ENCODE data around the gene TBC1D2B.

TBC1D2B gene

GRCh38 chr15:78054518-78054917, 23.0 kb downstream of the TBC1D2B start:
- DNase-seq: no peak

GRCh38 chr15:78052545-78052944, 25.0 kb downstream of the TBC1D2B start:
- DNase-seq: no peak

- no peak for DNase-seq
Observed at GRCh38 chr15:78052001-78052401, 25.5 kb downstream of the TBC1D2B start.

DNA sequence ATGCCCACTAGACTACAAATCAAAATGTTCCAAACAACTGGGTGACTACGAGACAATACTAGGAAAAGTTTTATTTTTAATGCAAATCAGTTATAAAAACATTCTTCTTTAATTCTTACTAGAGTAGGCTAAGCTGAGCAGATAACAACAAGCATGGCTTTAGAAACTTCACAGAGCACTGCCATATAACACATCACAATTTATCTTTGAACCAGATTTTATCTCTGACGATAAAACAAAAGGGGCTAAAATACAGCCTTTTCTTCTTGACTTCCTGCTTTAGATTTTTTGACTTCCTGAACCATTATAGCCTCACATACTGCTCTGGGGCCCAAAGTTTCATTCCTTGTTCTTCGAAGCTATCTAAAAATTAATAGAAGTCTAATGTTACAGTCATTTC, 25.9 kb downstream of the TBC1D2B start:
- DNase-seq: no peak

DNA sequence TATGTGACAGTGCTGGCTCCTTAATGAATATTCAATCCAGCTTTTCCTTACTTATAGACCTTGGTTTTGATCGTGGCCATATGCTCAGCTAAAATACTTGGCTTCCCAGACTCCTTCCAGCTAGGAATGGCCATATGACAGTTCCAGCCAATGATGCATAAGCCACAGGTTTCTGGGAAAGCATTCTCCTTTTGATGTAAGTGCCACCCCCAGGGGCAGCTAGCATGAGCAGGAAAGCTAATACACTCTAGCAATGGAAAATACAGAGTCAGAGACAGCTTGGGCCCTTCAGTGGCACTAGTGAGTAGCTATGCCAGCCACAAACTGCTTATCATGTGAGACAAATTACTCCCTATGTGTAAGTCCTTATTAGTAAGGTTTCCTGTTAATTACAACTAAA, 26.7 kb downstream of the TBC1D2B start:
- DNase-seq: no peak

GRCh38 chr15:78050441-78050809, 27.1 kb downstream of the TBC1D2B start:
- DNase-seq: no peak

DNA sequence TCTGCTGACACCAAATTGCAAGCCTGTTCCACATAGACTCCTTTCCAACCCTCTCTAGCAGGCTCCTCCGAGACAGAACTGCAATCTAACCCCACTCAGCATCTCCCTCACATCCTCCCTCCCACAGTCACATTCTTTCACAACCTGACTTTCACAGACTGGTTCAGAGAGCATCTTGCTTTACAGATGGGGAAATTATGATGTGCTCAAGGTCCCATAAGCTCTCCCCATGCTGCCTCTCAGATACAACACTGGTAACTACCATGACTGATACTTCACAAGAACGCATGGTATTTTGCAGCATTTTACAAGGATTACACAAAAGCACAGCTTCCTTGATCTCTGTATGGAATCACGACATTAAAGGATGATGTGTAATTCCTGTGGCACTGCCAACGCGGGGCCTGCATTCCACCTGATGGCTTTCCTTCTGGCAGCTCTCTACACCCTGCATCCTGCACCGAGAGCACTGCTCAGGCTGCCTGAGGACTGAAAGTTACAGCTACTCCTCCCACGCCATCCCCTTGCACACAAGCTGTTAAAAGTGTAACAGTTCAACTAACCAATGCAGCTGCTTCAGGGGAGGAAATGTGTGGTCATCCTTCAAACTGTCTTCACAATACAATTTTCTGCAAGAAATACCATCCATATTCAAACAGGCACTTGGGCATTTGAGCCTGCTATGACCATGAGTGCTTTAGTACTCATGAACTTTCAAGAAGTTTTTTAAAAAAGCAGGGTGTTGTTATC, 27.6 kb downstream of the TBC1D2B start:
- DNase-seq: peak; percentile 86

DNA sequence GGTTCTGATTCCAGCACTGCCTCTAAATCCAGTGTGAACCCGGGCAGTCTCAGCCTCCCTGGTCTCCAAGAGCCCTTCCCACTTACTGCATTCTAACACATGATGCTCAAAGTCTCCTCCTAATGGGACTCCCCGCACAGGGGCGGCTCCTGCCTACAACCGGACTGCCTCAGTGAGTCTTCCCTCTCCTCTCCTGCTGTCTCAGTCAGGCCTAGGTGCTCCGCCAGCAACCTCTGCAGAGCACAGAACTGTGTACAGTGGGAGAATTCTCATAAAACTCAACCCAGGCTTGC, 28.9 kb downstream of the TBC1D2B start:
- no peak for DNase-seq

DNA sequence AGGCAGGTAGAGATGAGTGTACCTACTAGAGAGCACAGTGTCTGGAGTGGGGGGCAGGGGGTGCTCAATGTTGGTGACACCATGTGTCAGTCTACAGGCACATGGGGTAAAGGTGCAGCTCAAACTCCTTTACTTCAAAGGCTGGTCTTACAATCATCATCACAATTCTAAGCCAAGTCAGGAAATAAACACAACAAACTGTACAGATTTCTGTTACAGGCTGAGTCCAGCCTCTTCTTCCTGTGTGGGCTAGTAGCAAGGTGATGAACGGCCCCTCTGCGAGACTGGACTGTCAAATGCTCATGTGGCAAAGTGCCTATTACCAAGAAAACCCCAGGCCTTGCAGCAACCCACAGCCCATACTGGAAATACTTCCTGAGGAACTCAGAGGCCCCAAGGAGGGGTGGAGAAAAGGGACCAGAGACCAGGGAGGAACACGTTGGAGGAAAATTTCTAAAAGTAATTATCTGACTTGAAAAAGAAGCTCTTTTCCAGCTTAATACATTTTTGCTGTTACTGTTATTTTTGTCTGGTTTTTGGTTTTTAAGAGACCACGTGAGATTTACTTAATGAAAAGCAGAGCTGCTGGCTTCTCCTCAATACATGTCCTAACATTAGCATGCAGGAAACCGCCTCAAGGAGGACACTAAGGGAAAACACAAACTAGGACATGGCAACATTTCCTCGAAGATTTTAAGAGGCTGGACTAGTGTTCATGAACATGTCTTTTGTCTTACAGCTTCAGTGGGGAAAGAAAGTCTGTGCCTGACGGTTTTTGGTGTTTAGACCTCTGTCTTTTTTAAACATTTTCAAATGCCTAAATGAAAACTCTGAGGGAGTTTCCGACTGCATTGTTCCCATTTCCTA, 29.5 kb downstream of the TBC1D2B start:
- peak; percentile 65 for DNase-seq

DNA sequence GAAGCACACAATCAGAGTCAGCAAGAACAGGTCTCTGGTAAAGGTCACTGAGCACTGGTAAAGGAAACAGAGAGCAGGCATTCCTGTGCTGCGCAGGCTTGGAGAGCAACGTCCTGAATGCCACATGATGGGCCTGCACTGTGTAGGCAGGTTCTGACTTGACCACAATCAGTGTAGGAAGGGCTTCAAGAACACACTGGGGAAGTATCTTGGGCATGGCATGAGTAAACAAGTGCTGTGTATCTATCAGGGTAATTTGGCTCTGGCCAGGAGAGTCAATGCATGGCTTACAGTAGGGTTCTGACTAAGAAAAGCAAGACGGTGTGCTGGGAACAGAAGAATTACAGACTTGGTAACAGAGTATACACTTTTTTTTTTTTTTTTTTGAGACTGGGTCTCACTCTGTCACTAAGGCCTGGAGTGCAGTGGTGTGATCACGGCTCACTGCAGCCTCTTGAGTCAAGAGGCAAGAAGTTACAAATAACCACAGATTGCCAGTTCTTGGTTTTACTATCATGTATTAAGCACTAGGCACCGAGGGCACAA, 30.6 kb downstream of the TBC1D2B start:
- DNase-seq: no peak

GRCh38 chr15:78045189-78045588, 32.3 kb downstream of the TBC1D2B start:
- DNase-seq: no peak

DNA sequence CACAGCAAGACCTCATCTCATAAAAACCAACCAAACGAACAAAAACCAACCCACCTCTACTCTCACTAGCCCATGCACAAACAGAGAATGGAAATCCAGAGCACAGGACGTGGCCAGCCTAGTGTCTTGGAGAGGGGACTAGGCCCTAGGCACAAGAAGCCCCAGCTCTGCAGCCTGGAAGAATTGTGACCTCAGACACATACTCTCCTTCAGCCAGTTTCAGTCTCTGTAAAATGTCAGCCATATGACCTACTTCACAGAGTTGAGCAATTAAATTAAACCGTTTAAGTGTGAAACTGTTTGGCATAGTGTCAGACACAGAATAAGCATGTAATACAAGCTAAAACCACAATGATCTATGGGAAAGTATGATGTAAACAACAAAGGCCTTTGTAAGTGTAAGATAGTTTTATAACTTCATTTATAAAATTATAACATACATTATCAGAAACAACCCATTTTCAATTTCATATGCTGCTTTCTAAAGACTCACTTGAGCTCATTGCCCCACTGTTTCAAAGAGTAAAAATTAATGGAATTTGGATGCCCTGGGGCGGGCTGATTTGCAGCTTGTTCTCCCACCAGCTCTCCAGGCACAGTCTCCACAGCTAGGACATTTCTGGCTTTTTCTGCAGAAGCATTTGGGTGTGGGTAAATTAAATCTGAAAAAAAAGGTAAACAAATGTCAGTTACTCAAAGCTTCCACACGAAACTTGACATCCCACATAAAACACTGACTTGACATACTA, 32.9 kb downstream of the TBC1D2B start:
- no peak for DNase-seq

GRCh38 chr15:78041946-78042345, 35.6 kb downstream of the TBC1D2B start:
- DNase-seq: no peak

GRCh38 chr15:78040653-78041244, 36.8 kb downstream of the TBC1D2B start:
- no peak for DNase-seq

DNA sequence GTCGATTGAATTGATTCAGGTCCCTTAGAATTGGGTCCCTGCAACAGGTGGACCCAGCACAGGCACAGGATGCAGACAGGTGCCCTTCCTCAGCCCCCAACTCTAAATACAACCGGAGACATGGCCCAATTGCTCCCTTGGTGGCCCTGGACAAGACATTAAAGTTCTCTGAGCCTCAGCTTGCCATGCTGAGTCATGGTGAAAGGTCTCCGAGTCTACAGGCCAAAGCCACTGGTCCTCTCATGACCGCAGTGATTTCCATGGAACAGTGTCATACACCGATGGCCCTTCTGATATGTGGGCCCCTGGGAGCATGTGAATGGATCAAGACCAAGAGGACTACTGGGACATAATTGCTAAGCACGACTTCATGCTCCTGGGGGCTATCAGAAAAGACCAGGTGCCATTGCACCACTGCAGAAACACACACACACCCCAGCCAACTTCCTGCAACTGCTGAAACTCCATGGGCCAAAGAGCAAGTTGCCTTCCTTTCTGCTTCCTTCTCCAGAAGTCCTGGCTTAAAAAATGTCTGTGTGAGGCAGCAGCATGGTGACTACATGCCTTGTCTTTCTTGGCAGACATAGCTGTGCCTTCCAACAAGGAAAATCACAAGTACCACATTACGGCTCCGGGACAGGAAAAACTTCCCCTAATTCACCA, 38.8 kb downstream of the TBC1D2B start:
- DNase-seq: no peak

GRCh38 chr15:78037779-78038305, 39.7 kb downstream of the TBC1D2B start:
- DNase-seq: no peak

DNA sequence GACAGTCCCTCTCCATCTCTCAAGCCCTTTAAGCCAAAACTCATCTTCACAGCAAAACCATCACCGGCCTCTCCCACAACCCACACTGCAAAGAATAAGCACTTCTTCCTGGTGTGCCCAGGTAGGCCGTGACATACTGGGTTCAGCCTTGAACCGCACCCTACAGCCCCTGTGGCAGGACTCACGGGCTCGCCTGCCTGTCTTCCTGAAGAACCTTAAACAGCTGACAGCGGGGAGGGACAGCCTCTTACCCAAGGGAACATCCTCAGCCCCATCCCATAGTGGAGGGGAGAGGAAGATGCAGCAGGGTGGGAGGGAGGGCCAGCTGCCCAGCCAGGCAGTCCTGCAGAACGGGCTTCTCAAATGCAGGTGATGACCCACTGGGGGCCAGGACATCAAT, 40.2 kb downstream of the TBC1D2B start:
- DNase-seq: no peak

DNA sequence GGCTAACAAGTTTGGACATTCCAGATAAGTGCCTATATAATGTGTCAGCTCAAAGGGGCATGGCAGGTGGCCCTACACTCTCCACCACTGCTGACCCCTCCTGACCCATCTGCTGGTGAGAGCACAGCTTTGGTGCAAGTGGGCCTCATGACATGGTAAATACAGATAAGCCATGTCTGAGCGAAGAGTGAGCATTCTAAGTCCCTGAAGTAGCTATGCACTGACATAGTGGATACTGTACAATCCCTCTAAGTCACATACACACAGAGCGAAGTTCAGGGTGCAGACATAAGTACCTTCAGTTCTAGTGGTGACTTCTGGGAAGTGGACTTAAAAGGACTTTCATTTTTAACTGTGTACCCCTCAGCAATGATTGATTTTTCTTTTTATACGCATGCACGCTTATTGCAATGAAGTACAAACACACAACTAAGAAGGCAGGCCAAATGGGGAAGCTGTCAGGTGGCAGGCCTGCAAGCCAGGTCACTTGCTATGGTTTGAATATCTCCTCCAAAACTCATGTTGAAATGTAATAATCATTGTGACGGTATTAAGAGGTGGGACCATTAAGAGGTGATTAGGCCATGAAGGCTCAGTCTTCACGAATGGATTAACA, 41.5 kb downstream of the TBC1D2B start:
- DNase-seq: no peak

GRCh38 chr15:78035321-78035751, 42.2 kb downstream of the TBC1D2B start:
- no peak for DNase-seq

DNA sequence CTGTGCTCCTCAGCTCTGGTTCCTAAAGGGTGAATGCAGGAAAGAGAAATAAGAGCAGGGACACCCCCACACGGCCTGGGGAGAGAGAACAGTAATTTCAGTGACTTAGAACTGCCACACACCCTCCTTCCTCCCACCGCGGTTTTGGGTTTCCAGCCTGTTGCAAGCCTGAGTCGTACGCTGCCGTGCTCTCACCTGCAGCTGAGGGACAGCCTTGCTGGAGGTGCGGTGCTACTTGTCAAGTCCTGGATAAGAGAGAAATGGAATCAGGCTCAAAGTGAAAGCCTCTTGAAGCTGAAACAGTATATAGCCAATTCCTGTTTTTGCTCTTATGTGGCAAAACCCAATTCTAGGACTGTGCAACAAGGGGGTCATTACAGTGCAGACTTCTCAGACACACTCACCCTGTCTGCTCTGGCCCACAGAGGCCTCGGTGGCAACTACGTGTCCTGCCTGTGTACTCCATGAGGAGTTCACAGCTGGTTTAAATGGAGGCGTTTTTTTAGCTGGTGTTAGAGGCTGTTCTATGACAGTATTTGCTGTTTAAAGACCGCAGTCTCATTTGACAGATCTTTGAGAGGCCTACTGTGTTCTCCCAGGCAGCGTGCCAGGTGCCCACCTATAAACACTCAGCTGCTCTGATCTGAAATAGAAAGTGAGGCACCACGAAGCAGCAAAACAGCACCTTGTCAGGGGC, 42.9 kb downstream of the TBC1D2B start:
- DNase-seq: no peak

DNA sequence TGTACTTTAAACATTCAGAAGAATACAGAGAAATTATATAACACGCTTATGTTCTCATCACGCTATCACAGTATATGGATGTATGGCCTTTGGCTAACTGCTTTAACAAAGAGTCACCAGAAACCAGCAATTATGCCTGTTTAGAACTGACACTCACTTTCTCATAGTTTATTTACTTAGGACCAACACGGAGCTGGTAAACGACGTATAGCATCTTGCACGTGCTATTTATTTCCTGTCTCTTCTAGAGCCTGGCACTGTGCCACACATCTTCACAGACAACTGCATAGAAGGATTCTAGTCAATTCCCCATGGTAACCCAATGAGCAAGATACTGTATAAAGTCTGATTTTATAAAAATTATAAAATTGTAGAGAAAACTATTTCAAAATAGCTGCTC, 43.6 kb downstream of the TBC1D2B start:
- DNase-seq: peak; percentile 33
